Measurements from ENCODE around the gene PEX5L.
"Not testable (repeated sequence)": the region's sequence is repeated elsewhere in the genome, so short reads cannot be mapped to it uniquely, and the experiment has no call there.

The PEX5L gene

DNA sequence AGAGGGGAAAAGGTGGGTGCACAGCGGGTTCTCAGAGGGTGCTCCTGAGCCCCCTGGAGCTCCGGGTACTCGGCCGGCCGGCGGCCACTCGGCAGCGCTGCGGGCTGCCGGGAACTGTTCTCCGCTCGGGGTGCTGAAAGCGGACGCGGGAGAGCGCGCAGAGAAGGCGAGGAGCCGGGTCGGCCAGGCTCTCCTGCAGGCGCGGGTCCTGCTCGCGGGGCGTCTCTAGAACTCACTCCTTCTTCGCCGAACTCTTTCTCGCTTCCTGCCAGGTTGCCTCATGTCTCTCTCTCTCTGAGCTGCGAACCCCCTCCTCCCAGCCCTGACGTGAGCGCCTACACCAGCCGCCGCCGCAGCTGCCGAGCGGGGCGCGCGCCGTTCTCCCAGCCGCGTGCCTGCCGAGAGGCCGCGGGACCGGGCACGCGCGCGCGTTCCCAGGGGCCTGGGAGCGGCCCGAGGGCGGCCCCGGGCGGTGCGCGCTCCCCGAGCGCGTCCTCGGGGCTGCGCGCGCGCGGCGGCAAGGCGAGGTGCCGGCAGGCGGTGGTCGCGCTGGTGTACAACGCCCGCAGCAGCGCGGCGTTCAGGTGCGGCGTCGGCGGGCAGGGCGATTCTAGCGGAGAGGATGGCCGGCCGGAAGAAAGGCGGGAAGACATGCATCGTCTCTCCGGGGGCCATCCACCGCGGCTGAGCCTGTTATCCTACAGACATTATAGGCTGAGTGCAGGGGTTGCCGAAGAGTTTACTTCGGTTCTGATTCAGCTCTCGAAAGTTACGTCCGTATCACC is at the start of gene PEX5L:
Gene PEX5L, minus strand, starts transcription at position 267 of the 785 bp plus-strand sequence. CDS start 338 bp downstream, outside the sequence.
- DNase-seq (ENCODE audit: low read depth) = no peak

GRCh38 chr3:180085122-180085710 is 48.5 kb upstream of the PEX5L start:
- no peak for DNase-seq (ENCODE audit: low read depth)

DNA sequence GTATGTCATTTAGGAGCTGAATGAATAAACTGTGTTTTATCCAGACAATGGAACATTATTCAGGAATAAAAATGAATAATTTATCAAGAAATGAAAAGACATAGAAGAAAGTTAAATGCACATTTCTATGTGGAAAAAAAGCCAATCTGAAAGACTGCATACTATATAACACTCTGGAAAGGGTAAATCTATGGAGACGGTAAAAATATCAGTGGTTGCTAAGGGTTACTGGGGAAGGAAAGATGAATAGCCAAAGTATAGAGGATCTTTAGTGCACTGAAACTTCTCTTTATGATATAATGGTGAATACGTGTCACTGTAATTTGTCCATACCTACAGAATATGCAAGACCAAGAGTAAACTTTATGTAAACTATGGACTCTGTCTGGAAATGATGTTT is 46.0 kb upstream of the PEX5L start:
- no peak for DNase-seq (ENCODE audit: low read depth)

- no peak for DNase-seq (ENCODE audit: low read depth)
Measured at GRCh38 chr3:180078592-180078991, 41.9 kb upstream of the PEX5L start.

GRCh38 chr3:180073561-180073960 is 36.8 kb upstream of the PEX5L start:
- DNase-seq (ENCODE audit: low read depth) = no peak

DNA sequence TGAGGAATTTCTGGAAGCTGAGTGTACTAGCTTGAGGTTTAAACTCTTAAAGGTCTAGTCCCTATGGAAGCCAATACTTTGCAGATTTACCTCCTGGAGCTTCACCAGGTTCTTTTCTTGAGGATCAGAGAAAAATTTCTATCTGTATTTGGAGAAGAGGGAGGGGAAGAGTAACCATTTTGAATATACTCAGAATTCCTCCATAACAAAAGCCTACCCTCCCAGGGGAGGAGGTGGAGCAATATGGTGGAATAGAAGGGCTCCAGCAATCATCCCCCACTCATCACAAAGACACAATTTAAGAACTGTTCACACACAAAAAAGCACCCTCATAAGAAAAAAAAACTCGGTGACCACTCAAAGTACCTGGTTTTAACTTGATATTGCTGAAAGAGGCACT is 36.0 kb upstream of the PEX5L start:
- DNase-seq (ENCODE audit: low read depth) = no peak

- DNase-seq (ENCODE audit: low read depth) = no peak
Measured at GRCh38 chr3:180070925-180071324, 34.2 kb upstream of the PEX5L start.

DNA sequence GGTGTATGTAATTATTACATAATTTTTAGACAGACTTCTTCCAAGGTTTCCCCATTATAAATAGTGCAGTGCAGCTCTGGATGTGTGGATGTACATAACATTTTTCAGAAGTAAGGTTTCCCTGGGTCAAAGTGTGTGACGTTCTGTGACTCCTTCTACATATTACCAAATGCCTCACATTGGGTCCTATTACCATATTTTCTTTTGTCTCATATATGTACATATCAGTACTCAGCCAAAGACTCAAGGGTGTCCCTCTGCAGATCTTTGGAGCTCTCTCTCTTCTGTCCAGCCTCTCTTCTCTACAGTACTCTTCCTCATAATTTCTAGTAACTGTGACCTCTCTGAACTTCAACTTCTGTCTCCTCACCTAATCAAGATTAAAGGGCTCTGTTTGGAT is 31.3 kb upstream of the PEX5L start:
- no peak for DNase-seq (ENCODE audit: low read depth)

GRCh38 chr3:180066598-180066997 is 29.9 kb upstream of the PEX5L start:
- DNase-seq (ENCODE audit: low read depth) = no peak

DNA sequence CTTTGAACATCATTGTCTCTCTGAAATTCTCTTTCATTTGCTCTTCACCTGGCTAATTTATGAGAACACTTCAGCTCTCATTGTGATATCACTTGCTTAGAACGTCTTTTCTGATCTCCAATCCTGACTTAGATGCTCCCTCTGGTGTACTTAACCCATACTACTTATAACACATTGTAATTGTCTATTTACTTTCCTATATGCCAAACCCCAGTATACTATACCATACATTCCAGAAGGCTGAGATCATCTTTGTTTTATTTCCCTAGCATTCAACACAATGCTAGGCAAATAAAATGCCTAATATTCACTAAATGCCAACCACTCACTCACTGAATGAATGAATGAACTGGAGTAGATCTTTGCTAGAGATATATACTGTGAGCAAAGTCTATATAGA is 27.0 kb upstream of the PEX5L start:
- DNase-seq (ENCODE audit: low read depth) = no peak

- no peak for DNase-seq (ENCODE audit: low read depth)
Measured at GRCh38 chr3:180062771-180063170, 26.0 kb upstream of the PEX5L start.

- DNase-seq (ENCODE audit: low read depth) = no peak
Measured at GRCh38 chr3:180059356-180059755, 22.6 kb upstream of the PEX5L start.

GRCh38 chr3:180058238-180058637 is 21.5 kb upstream of the PEX5L start:
- DNase-seq (ENCODE audit: low read depth) = no peak

DNA sequence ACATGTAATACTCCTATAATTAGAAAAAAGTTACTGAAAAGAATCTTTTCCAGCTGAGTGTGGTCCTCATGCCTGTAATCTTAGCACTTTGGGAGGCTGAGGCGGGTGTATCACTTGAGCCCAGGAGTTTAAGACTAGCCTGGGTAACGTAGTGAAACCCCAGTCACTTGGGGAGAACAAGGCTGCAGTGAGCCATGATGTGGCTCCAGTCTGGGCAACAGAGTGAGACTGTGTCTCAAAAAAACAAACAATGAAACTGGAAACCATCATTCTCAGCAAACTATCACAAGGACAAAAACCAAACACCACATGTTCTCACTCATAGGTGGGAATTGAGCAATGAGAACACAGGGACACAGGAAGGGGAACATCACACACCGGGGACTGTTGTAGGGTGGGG is 18.9 kb upstream of the PEX5L start:
- DNase-seq (ENCODE audit: low read depth) = not testable (repeated sequence)

- no peak for DNase-seq (ENCODE audit: low read depth)
Measured at GRCh38 chr3:180049391-180049790, 12.7 kb upstream of the PEX5L start.

- no peak for DNase-seq (ENCODE audit: low read depth)
Measured at GRCh38 chr3:180048840-180049239, 12.1 kb upstream of the PEX5L start.

GRCh38 chr3:180048103-180048502 is 11.4 kb upstream of the PEX5L start:
- DNase-seq (ENCODE audit: low read depth) = no peak

DNA sequence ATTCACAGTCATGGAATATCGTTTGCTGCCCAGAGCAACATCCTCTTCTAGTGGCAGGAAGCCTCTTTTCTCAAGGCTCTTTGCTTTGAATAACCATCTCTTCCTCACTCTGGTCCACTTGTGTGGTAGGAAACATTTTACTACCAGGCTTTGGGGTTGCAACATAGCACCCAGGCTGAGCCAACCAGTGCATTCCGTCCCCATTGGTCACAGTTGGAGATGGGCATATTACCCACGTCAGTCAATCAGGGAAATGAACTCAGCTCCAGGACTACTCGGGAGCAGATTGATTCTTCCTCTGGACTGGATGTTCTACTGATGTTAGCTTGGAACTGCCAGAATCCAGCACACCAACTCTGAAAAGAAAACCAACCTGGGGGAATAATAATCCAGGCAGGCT is 4.2 kb upstream of the PEX5L start:
- DNase-seq (ENCODE audit: low read depth) = no peak

GRCh38 chr3:180036092-180036670 is 556 bp downstream of the PEX5L start:
- no peak for DNase-seq (ENCODE audit: low read depth)

- DNase-seq (ENCODE audit: low read depth) = no peak
Measured at GRCh38 chr3:180026997-180027396, 9.7 kb downstream of the PEX5L start.

DNA sequence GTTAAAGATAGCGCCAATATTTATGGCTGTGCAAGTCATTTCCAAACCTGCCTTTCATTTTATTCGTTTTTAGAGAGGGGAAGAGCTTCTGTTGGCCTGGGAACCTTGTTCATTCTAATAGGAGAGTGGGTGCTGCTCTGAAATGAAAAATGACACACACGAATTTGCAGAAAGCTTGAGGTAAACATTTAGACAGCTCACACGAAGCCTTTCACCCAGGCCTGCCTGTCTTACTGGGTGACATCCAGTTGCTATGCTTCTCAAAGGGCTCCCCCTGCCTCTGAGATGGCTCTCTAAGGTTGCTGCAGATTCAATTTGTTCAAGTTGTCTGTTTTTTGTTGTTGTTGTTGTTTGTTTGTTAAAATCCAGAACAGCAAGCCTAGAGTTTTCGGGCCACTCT is 18.2 kb downstream of the PEX5L start:
- DNase-seq (ENCODE audit: low read depth) = no peak

- no peak for DNase-seq (ENCODE audit: low read depth)
Measured at GRCh38 chr3:180017846-180018245, 18.9 kb downstream of the PEX5L start.

GRCh38 chr3:180011927-180012326 is 24.8 kb downstream of the PEX5L start:
- DNase-seq (ENCODE audit: low read depth) = no peak

Data from stimulated activated CD8-positive, alpha-beta memory T cell treated with anti-CD3 and anti-CD28 coated beads, Interleukin-4, amount 100 ng/mL, for 24 hours (primary cell).